T47D (cell line): ENCODE data around the gene SSH3.
"Not testable (repeated sequence)": the region's sequence is repeated elsewhere in the genome, so short reads cannot be mapped to it uniquely, and the experiment has no call there.

ENCODE experiments used
- DNase-seq, 2 experiments: peaks; one replicate each; pipeline versions ENCODE4 v3.0.0 to v3.0.0-alpha.2; 2011 to 2012; ENCODE audit warnings: low read depth in 1 of 2, low spot score in 1 of 2
- JUND ChIP-seq: IDR thresholded peaks from 2 replicates; pipeline ENCODE4 v1.6.1; 2012; ENCODE audit warnings: low read depth
- in situ Hi-C: cut with HindIII; loops from 2 replicates; pipeline ENCODE4 v1.10.0; 2016; ENCODE audit warnings: low sequenced_read_pairs, low pct_unique_long_range_greater_than_20kb

The SSH3 gene

GRCh38 chr11:67317205-67317887, 14.0 kb downstream of the SSH3 start:
- DNase-seq = peak; percentile 97 to 98
- no peak for TF ChIP-seq JUND
- in situ Hi-C loops = no loop called here

- no peak for TF ChIP-seq JUND
- in situ Hi-C loops = no loop called here
- DNase-seq = peak; percentile 55 to 61
These were observed 14.7 kb downstream of the SSH3 start for GRCh38 chr11:67317888-67318555.

- not testable (repeated sequence) for DNase-seq
These were observed 15.5 kb downstream of the SSH3 start for GRCh38 chr11:67318876-67319275.

GRCh38 chr11:67320011-67320410, 16.7 kb downstream of the SSH3 start:
- no peak for DNase-seq
- in situ Hi-C loops = no loop called here
- TF ChIP-seq JUND = no peak

More at GRCh38 chr11:67318876-67319275, 15.5 kb downstream of the SSH3 start:
- in situ Hi-C loops = not testable (repeated sequence)

GRCh38 chr11:67320691-67321090, 17.4 kb downstream of the SSH3 start:
- in situ Hi-C loops = no loop called here
- no peak for DNase-seq
- TF ChIP-seq JUND = no peak

- TF ChIP-seq JUND = no peak
- DNase-seq = no peak
- in situ Hi-C loops = no loop called here
These were observed 18.1 kb downstream of the SSH3 start for GRCh38 chr11:67321313-67321871.

- DNase-seq = no peak
- in situ Hi-C loops = no loop called here
- TF ChIP-seq JUND = no peak
These were observed 18.7 kb downstream of the SSH3 start for GRCh38 chr11:67322049-67322448.

GRCh38 chr11:67323526-67323925, 20.2 kb downstream of the SSH3 start:
- in situ Hi-C loops = no loop called here
- DNase-seq = no peak
- TF ChIP-seq JUND = no peak

GRCh38 chr11:67332081-67332691, 28.9 kb downstream of the SSH3 start:
- DNase-seq = no peak
- in situ Hi-C loops = no loop called here
- TF ChIP-seq JUND = no peak

- DNase-seq = no peak
- no peak for TF ChIP-seq JUND
- in situ Hi-C loops = no loop called here
These were observed 33.9 kb downstream of the SSH3 start for GRCh38 chr11:67337257-67337656.

- TF ChIP-seq JUND = no peak
- DNase-seq = no peak
- in situ Hi-C loops = no loop called here
These were observed 40.9 kb downstream of the SSH3 start for GRCh38 chr11:67344264-67344663.

GRCh38 chr11:67345247-67345919, 42.1 kb downstream of the SSH3 start:
- no peak for TF ChIP-seq JUND
- in situ Hi-C loops = no loop called here
- peak in 1 of 2 experiments; percentile 31 for DNase-seq
